ENCODE measurements around the gene RSBN1.

The RSBN1 gene

DNA sequence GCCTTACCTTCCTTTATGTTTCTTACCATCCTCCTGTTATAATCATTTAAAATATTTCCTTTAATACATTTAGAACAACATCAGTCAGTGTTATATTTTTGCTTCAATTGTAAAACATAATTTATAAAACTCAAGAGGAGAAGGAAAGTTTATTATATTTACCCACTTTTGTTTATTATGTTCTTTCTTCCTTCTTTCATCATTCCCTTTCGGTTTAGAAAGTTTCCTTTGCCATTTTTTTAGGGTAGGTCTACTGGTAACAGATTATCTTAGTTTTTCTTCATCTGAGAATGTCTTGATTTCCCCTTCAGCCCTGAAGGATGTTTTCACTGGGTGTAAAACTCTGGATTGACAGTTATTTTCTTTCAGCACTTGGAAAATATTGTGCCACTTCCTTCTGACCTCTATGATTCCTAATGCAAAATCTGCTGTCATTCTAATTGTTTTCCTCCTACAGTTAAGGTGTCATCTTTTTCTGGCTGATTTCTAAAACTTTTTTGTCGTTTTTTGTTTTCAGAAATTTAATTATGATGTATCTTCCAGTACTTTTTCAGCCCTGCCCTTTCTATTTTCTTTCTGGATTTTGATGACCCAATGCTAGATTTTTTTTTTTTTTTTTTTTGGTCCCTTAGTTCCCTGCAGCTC is 34.2 kb upstream of the RSBN1 start:
- no peak for DNase-seq (ENCODE audit: low read depth)
- TF ChIP-seq, protein P1, sequence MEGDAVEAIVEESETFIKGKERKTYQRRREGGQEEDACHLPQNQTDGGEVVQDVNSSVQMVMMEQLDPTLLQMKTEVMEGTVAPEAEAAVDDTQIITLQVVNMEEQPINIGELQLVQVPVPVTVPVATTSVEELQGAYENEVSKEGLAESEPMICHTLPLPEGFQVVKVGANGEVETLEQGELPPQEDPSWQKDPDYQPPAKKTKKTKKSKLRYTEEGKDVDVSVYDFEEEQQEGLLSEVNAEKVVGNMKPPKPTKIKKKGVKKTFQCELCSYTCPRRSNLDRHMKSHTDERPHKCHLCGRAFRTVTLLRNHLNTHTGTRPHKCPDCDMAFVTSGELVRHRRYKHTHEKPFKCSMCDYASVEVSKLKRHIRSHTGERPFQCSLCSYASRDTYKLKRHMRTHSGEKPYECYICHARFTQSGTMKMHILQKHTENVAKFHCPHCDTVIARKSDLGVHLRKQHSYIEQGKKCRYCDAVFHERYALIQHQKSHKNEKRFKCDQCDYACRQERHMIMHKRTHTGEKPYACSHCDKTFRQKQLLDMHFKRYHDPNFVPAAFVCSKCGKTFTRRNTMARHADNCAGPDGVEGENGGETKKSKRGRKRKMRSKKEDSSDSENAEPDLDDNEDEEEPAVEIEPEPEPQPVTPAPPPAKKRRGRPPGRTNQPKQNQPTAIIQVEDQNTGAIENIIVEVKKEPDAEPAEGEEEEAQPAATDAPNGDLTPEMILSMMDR (IDR thresholded peaks at IDR 0.05; ENCODE audit: low read length, missing control alignments): no peak
- H3K4me3 ChIP-seq (replicated peaks; ENCODE audit: low read depth, low read length): no peak overlapping the region

DNA sequence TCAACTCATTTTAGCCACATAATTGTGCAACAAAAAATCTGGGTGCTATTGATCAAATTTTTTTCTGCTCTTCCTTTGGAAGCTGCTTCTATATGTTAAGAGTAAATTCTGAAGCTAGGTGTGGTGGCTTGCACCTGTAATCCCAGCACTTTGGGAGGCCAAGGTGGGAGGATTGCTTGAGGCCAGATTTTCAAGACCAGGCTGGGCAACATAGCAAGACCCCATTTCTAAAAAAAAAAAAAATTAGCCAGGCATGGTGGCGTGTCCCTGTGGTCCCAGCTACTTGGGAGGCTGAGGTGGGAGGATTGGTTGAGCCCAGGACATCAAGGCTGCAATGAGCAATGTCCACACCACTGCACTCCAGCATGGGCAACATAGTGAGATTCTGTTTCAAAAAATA is 24.3 kb upstream of the RSBN1 start:
- TF ChIP-seq, protein P1 (IDR thresholded peaks at IDR 0.05; ENCODE audit: low read length, missing control alignments): no peak
- no peak for DNase-seq (ENCODE audit: low read depth)
- no peak overlapping the region for H3K4me3 ChIP-seq (replicated peaks; ENCODE audit: low read depth, low read length)

DNA sequence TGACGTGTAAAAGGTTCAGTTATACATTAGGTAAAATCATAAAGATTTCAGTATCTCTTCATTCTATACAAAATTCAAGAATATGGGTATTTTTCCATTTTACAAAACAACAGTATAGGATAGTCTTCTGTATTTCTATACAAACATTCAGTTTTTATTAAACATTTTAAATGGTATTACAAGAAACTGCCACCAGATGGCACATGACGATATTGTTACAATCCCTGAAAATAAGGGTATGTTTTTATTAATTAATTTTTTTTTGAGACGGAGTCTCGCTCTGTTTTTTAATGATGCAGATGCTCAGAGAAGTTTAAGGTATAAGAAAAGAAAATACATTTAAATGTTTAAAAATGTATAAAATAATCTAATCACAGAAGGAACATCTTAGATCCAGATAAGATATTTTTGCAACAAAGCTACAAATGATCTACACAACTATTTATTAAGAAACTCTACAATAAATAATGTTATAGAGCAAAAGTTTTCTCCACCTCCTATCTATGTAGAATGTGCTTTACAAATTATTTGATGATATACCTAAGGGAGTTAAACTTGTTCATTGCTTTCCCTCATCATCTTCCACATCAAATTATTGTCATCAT is 23.5 kb upstream of the RSBN1 start:
- no peak overlapping the region for H3K4me3 ChIP-seq (replicated peaks; ENCODE audit: low read depth, low read length)
- peak; percentile 79 for DNase-seq (ENCODE audit: low read depth)
- TF ChIP-seq, protein P1 (IDR thresholded peaks at IDR 0.05; ENCODE audit: low read length, missing control alignments): peak; percentile 39

DNA sequence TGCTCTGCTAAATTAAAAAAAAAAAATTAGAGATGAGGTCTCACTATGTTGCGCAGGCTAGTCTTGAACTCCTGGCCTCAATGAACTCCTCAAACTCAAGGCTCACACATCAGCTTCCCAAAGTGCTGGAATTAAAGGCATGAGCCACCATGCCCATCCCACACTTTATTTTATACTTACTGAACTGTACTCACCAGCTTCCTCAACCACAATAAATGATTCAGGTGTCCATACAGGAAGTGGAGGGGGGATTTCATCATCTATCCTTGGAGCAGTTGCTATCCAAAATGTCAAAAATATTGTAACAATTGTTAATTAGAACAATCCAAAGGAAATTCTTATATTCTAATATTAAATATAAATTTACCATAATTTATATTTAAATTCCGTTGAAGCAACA is 22.4 kb upstream of the RSBN1 start:
- no peak for DNase-seq (ENCODE audit: low read depth)
- TF ChIP-seq, protein P1 (IDR thresholded peaks at IDR 0.05; ENCODE audit: low read length, missing control alignments): no peak
- H3K4me3 ChIP-seq (replicated peaks; ENCODE audit: low read depth, low read length): no peak overlapping the region

DNA sequence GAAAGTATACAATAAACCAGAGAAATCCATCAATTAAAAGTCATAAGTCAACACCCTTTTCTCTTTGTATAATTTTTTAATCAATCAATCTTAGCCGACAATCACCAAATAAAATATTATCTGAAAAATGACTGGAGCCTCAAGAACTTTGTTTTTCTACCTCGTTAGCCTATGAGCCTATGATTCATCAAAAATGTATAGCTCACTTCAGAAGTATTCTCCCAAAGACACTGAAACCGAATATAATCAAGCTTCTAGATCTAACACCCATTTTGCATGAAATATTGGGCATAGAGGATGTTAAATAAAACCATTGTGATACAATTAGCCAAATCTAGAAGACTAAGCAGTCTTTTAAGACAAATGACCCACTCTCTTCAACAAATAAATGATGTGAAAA is 17.8 kb upstream of the RSBN1 start:
- no peak for DNase-seq (ENCODE audit: low read depth)
- H3K4me3 ChIP-seq (replicated peaks; ENCODE audit: low read depth, low read length): no peak overlapping the region
- TF ChIP-seq, protein P1 (IDR thresholded peaks at IDR 0.05; ENCODE audit: low read length, missing control alignments): no peak

DNA sequence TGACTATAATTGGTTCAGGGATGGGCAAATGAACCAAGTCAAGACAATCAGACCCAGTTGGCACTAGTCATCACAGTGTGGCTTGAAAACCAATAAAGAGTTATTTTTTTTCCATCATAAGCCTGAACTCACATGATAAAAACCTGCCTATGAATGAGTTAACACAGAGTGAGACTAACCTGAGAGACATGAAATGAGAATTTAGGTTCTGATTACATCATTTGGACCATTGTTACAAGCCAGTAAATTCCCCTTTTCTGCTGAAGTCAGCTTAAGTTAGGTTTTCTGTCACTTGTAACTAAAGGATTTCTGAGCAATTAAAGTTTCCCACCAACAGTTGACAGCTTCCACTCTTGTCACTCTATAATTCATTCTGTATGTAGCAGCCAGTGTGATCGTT is 9.6 kb upstream of the RSBN1 start:
- TF ChIP-seq, protein P1 (IDR thresholded peaks at IDR 0.05; ENCODE audit: low read length, missing control alignments): no peak
- DNase-seq (ENCODE audit: low read depth): no peak
- H3K4me3 ChIP-seq (replicated peaks; ENCODE audit: low read depth, low read length): no peak overlapping the region

DNA sequence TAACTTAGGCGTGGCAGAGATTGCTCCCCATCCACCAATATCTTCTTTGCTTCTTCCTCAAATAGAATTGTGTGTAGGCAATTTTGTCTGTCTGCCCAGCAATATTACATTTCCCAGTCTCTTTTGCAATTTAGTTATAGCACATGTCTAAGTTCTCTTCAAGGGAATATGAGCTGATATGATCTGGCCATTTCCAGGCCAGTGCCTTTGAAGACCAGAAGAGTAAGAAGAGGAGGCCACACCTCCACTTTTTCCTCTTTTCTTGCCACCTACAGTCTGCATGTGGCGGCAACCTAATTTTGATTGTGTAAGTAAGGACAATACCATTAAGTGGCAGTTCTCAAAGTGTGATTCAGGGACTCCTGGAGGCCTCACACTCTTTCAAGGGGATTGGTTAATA is 6.3 kb upstream of the RSBN1 start:
- TF ChIP-seq, protein P1 (IDR thresholded peaks at IDR 0.05; ENCODE audit: low read length, missing control alignments): no peak
- H3K4me3 ChIP-seq (replicated peaks; ENCODE audit: low read depth, low read length): no peak overlapping the region
- no peak for DNase-seq (ENCODE audit: low read depth)
